Glutamatergic neuron (in vitro differentiated cells): Measurements from ENCODE around the gene IMP3. TPM values are rescaled to one million over a fixed set of nuclear protein-coding genes. Genes with fewer than 3 reads are reported as not detected.
A peak's percentile ranks its signal among the peaks of the same experiment; 100 is the strongest.

Experiments
- DNase-seq: peaks from one replicate; pipeline ENCODE4 v3.0.0; 2022
- H3K27ac Mint-ChIP-seq: one replicate; pipeline ENCODE4 v1.8.0; 2020; ENCODE audit warnings: mild to moderate bottlenecking, mixed read lengths, inconsistent platforms; ENCODE audit not compliant: unreplicated experiment
- H3K27me3 Mint-ChIP-seq: one replicate; pipeline ENCODE4 v1.8.0; 2020; ENCODE audit warnings: mild to moderate bottlenecking, moderate library complexity, mixed read lengths, inconsistent platforms; ENCODE audit not compliant: unreplicated experiment
- H3K36me3 Mint-ChIP-seq: one replicate; pipeline ENCODE4 v1.8.0; 2020; ENCODE audit warnings: mild to moderate bottlenecking, mixed read lengths, inconsistent platforms; ENCODE audit not compliant: unreplicated experiment
- H3K4me1 Mint-ChIP-seq: one replicate; pipeline ENCODE4 v1.8.0; 2020; ENCODE audit warnings: mild to moderate bottlenecking, low read depth, mixed read lengths, inconsistent platforms; ENCODE audit not compliant: unreplicated experiment
- H3K4me3 Mint-ChIP-seq: one replicate; pipeline ENCODE4 v1.8.0; 2020; ENCODE audit warnings: mild to moderate bottlenecking, mixed read lengths, inconsistent platforms; ENCODE audit not compliant: unreplicated experiment
- H3K9me3 Mint-ChIP-seq: one replicate; pipeline ENCODE4 v1.8.0; 2020; ENCODE audit warnings: mild to moderate bottlenecking, moderate library complexity, mixed read lengths, inconsistent platforms; ENCODE audit not compliant: unreplicated experiment
- total RNA-seq: library from RNA; stranded (reverse); fragmentation: NEBNext Ultra II Directional; extraction: Animal tissue kit (Norgen Biotek cat#: 25700); gene quantifications from one replicate; pipeline ENCODE4 v1.2.1, GENCODE V29; 2021; ENCODE audit not compliant: unreplicated experiment
- TF ChIP-seq, protein P1 (sequence below): fragments of 200-600 bp; sonication (generic); IDR thresholded peaks from one replicate; pipeline ENCODE4 v1.5.0; 2021; ENCODE audit not compliant: partially characterized antibody, unreplicated experiment

Gene IMP3
- total RNA-seq, 1 donor from 2014 or later, result 33.6 TPM

- H3K27me3 Mint-ChIP-seq, result peaks cover 2% of the 10 kb centered on the region
- H3K4me3 Mint-ChIP-seq, result peak within 1 kb of the TSS; percentile 97
- H3K36me3 Mint-ChIP-seq, result no peaks in the 10 kb centered on the region
- TF ChIP-seq, protein P1, sequence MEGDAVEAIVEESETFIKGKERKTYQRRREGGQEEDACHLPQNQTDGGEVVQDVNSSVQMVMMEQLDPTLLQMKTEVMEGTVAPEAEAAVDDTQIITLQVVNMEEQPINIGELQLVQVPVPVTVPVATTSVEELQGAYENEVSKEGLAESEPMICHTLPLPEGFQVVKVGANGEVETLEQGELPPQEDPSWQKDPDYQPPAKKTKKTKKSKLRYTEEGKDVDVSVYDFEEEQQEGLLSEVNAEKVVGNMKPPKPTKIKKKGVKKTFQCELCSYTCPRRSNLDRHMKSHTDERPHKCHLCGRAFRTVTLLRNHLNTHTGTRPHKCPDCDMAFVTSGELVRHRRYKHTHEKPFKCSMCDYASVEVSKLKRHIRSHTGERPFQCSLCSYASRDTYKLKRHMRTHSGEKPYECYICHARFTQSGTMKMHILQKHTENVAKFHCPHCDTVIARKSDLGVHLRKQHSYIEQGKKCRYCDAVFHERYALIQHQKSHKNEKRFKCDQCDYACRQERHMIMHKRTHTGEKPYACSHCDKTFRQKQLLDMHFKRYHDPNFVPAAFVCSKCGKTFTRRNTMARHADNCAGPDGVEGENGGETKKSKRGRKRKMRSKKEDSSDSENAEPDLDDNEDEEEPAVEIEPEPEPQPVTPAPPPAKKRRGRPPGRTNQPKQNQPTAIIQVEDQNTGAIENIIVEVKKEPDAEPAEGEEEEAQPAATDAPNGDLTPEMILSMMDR, result no peak
- H3K9me3 Mint-ChIP-seq, result peaks cover 6% of the 10 kb centered on the region
- peaks cover 7% of the 10 kb centered on the region for H3K4me1 Mint-ChIP-seq
- H3K27ac Mint-ChIP-seq, result peak within 1 kb of the TSS; percentile 97
- peak; percentile 93 for DNase-seq
Measured at GRCh38 chr15:75625542-75626347, 14.3 kb downstream of the IMP3 start, which contains the start of gene SNUPN. SNUPN (minus strand) TSS chr15:75625725; CDS start chr15:75621051, 4,674 bp downstream.

GRCh38 chr15:75622505-75622904 is 17.5 kb downstream of the IMP3 start:
- TF ChIP-seq, protein P1, result no peak
- Mint-ChIP-seq H3K4me3 (no peak overlapping the region), H3K36me3 (peaks cover under 1% of the 10 kb centered on the region), H3K9me3 (peaks cover 4% of the 10 kb centered on the region), H3K27me3 (peaks cover 2% of the 10 kb centered on the region), H3K27ac (no peak overlapping the region), H3K4me1 (peaks cover 12% of the 10 kb centered on the region)
- DNase-seq, result no peak

GRCh38 chr15:75620841-75621391 is 19.1 kb downstream of the IMP3 start:
- H3K4me1 Mint-ChIP-seq, result peaks cover 12% of the 10 kb centered on the region
- H3K27me3 Mint-ChIP-seq, result peaks cover 3% of the 10 kb centered on the region
- H3K9me3 Mint-ChIP-seq, result peaks cover 2% of the 10 kb centered on the region
- peak; percentile 23 for DNase-seq
- H3K27ac Mint-ChIP-seq, result peak overlapping the region; percentile 79
- TF ChIP-seq, protein P1, result no peak
- peak overlapping the region; percentile 55 for H3K4me3 Mint-ChIP-seq
- H3K36me3 Mint-ChIP-seq, result peaks cover 6% of the 10 kb centered on the region

GRCh38 chr15:75620058-75620820 is 19.8 kb downstream of the IMP3 start:
- H3K27ac Mint-ChIP-seq, result peak overlapping the region; percentile 79
- H3K36me3 Mint-ChIP-seq, result peaks cover 6% of the 10 kb centered on the region
- DNase-seq, result no peak
- peaks cover 3% of the 10 kb centered on the region for H3K27me3 Mint-ChIP-seq
- H3K4me1 Mint-ChIP-seq, result peaks cover 12% of the 10 kb centered on the region
- H3K4me3 Mint-ChIP-seq, result peak overlapping the region; percentile 57
- peaks cover under 1% of the 10 kb centered on the region for H3K9me3 Mint-ChIP-seq
- TF ChIP-seq, protein P1, result no peak
